Mononuclear cell (primary cell): ENCODE data around the gene HABP2. TPM values are rescaled to one million over a fixed set of nuclear protein-coding genes. Genes with fewer than 3 reads are reported as not detected.

Experiments
- H3K27me3 ChIP-seq: 2 replicates; pipeline ENCODE4 v1.6.0; 2011; ENCODE audit warnings: low read length, control low read depth; ENCODE audit not compliant: insufficient read depth
- H3K4me1 ChIP-seq: 2 replicates; pipeline ENCODE4 v1.5.1; 2011; ENCODE audit warnings: mild to moderate bottlenecking, low read length, control low read depth; ENCODE audit not compliant: insufficient read depth
- H3K4me3 ChIP-seq: 2 replicates; pipeline ENCODE4 v1.5.1; 2011; ENCODE audit warnings: mild to moderate bottlenecking, low read length, moderate library complexity
- H3K9me3 ChIP-seq: 2 replicates; pipeline ENCODE4 v1.5.1; 2011; ENCODE audit warnings: low read depth, mild to moderate bottlenecking, control low read depth, low read length
- total RNA-seq: library from RNA; depleted of rRNA; stranded (reverse); fragments of >200 nt; gene quantifications from one replicate; pipeline ENCODE4 v1.2.3, GENCODE V29; 2012

HABP2 gene
- total RNA-seq, 1 donor, result not detected

- Histone ChIP-seq H3K9me3 (no peaks in the 10 kb centered on the region), H3K4me1 (no peaks in the 10 kb centered on the region), H3K4me3 (no peak overlapping the region), H3K27me3 (no peaks in the 10 kb centered on the region)
Measured at GRCh38 chr10:113590581-113590980, 37.7 kb downstream of the HABP2 start.

GRCh38 chr10:113592380-113592779 is 39.5 kb downstream of the HABP2 start:
- H3K27me3 ChIP-seq, result no peaks in the 10 kb centered on the region
- no peak overlapping the region for H3K4me3 ChIP-seq
- H3K4me1 ChIP-seq, result no peaks in the 10 kb centered on the region
- no peaks in the 10 kb centered on the region for H3K9me3 ChIP-seq

GRCh38 chr10:113594652-113595051 is 41.8 kb downstream of the HABP2 start:
- Histone ChIP-seq H3K27me3 (no peaks in the 10 kb centered on the region), H3K9me3 (no peaks in the 10 kb centered on the region), H3K4me1 (no peaks in the 10 kb centered on the region), H3K4me3 (no peak overlapping the region)

GRCh38 chr10:113600569-113600968 is 47.7 kb downstream of the HABP2 start:
- no peaks in the 10 kb centered on the region for H3K27me3 ChIP-seq
- no peaks in the 10 kb centered on the region for H3K9me3 ChIP-seq
- H3K4me1 ChIP-seq, result no peaks in the 10 kb centered on the region
- no peak overlapping the region for H3K4me3 ChIP-seq

GRCh38 chr10:113603057-113603777 is 50.4 kb downstream of the HABP2 start:
- H3K27me3 ChIP-seq, result no peaks in the 10 kb centered on the region

GRCh38 chr10:113604572-113604971 is 51.7 kb downstream of the HABP2 start:
- H3K9me3 ChIP-seq, result no peaks in the 10 kb centered on the region

More at GRCh38 chr10:113603057-113603777, 50.4 kb downstream of the HABP2 start:
- Histone ChIP-seq H3K4me3 (no peak overlapping the region), H3K4me1 (no peaks in the 10 kb centered on the region), H3K9me3 (no peaks in the 10 kb centered on the region)

GRCh38 chr10:113605268-113605978 is 52.6 kb downstream of the HABP2 start:
- no peaks in the 10 kb centered on the region for H3K27me3 ChIP-seq
- no peak overlapping the region for H3K4me3 ChIP-seq
- no peaks in the 10 kb centered on the region for H3K4me1 ChIP-seq
- no peaks in the 10 kb centered on the region for H3K9me3 ChIP-seq

More at GRCh38 chr10:113604572-113604971, 51.7 kb downstream of the HABP2 start:
- Histone ChIP-seq H3K4me3 (no peak overlapping the region), H3K4me1 (no peaks in the 10 kb centered on the region), H3K27me3 (no peaks in the 10 kb centered on the region)

- Histone ChIP-seq H3K4me1 (no peaks in the 10 kb centered on the region), H3K9me3 (no peaks in the 10 kb centered on the region), H3K4me3 (no peak overlapping the region), H3K27me3 (no peaks in the 10 kb centered on the region)
Measured at GRCh38 chr10:113609704-113610108, 56.9 kb downstream of the HABP2 start.

- Histone ChIP-seq H3K9me3 (no peaks in the 10 kb centered on the region), H3K4me1 (no peaks in the 10 kb centered on the region), H3K27me3 (no peaks in the 10 kb centered on the region), H3K4me3 (no peak overlapping the region)
Measured at GRCh38 chr10:113610631-113611601, 58.1 kb downstream of the HABP2 start.

- H3K27me3 ChIP-seq, result peaks cover 6% of the 10 kb centered on the region
- no peaks in the 10 kb centered on the region for H3K4me1 ChIP-seq
Measured at GRCh38 chr10:113612154-113612553, 59.3 kb downstream of the HABP2 start.

GRCh38 chr10:113613427-113613826 is 60.6 kb downstream of the HABP2 start:
- Histone ChIP-seq H3K9me3 (no peaks in the 10 kb centered on the region), H3K4me3 (no peak overlapping the region), H3K4me1 (no peaks in the 10 kb centered on the region), H3K27me3 (peaks cover 12% of the 10 kb centered on the region)

More at GRCh38 chr10:113612154-113612553, 59.3 kb downstream of the HABP2 start:
- no peak overlapping the region for H3K4me3 ChIP-seq
- H3K9me3 ChIP-seq, result no peaks in the 10 kb centered on the region

GRCh38 chr10:113613977-113614690 is 61.3 kb downstream of the HABP2 start:
- peaks cover 14% of the 10 kb centered on the region for H3K27me3 ChIP-seq
- H3K4me3 ChIP-seq, result no peak overlapping the region
- H3K4me1 ChIP-seq, result no peaks in the 10 kb centered on the region
- H3K9me3 ChIP-seq, result no peaks in the 10 kb centered on the region

- Histone ChIP-seq H3K27me3 (peaks cover 14% of the 10 kb centered on the region), H3K9me3 (no peaks in the 10 kb centered on the region), H3K4me3 (no peak overlapping the region), H3K4me1 (no peaks in the 10 kb centered on the region)
Measured at GRCh38 chr10:113616244-113617074, 63.6 kb downstream of the HABP2 start.

- Histone ChIP-seq H3K4me1 (no peaks in the 10 kb centered on the region), H3K27me3 (peaks cover 14% of the 10 kb centered on the region), H3K9me3 (no peaks in the 10 kb centered on the region), H3K4me3 (no peak overlapping the region)
Measured at GRCh38 chr10:113617086-113617485, 64.2 kb downstream of the HABP2 start.
